Endothelial cell of umbilical vein (primary cell): ENCODE data around the gene COL8A1.

Experiments
- CTCF ChIP-seq, 2 donors: IDR thresholded peaks; 1 replicate in 1 of 2; 2 replicates in 1 of 2; pipeline ENCODE4 v1.5.1; 2011; ENCODE audit warnings: low read length in 2 of 2, mild to moderate bottlenecking in 2 of 2, moderate library complexity in 2 of 2, control low read depth in 1 of 2, inconsistent platforms in 1 of 2, low read depth in 1 of 2; ENCODE audit not compliant: insufficient read depth in 1 of 2; ENCODE audit errors: extremely low read depth in 1 of 2
- FOS ChIP-seq: IDR thresholded peaks from 2 replicates; pipeline ENCODE4 v1.6.1; 2011; ENCODE audit warnings: mild to moderate bottlenecking, low read length, moderate library complexity, borderline replicate concordance; ENCODE audit not compliant: insufficient read depth
- POLR2AphosphoS5 ChIP-seq: IDR thresholded peaks from 2 replicates; pipeline ENCODE4 v1.6.1; 2012; ENCODE audit warnings: low read depth, mild to moderate bottlenecking, control low read depth, low read length, moderate library complexity; ENCODE audit not compliant: insufficient read depth

GRCh38 chr3:99666201-99666600, 27.8 kb downstream of the COL8A1 start:
- TF ChIP-seq CTCF (IDR thresholded peaks at IDR 0.05; ENCODE audit: extremely low read depth in 1 of 2, insufficient read depth in 1 of 2, low read depth in 1 of 2, low read length in 2 of 2) (no peak), POLR2AphosphoS5 (no peak), FOS (no peak)
